Ishikawa (cell line): ENCODE measurements around the gene ESPN.

Experiments used
- CEBPB ChIP-seq: IDR thresholded peaks from 2 replicates; pipeline ENCODE4 v1.6.1; 2012
- EGR1 ChIP-seq: IDR thresholded peaks from 2 replicates; pipeline ENCODE4 v1.6.1; 2012
- EP300 ChIP-seq: IDR thresholded peaks from 2 replicates; pipeline ENCODE4 v1.6.1; 2012; ENCODE audit warnings: borderline replicate concordance
- FOXM1 ChIP-seq: IDR thresholded peaks from 2 replicates; pipeline ENCODE4 v1.6.1; 2012; ENCODE audit warnings: low read depth, borderline replicate concordance
- MAX ChIP-seq: IDR thresholded peaks from 2 replicates; pipeline ENCODE4 v1.6.1; 2012
- NFIC ChIP-seq: IDR thresholded peaks from 2 replicates; pipeline ENCODE4 v1.6.1; 2012
- RAD21 ChIP-seq: IDR thresholded peaks from 2 replicates; pipeline ENCODE4 v1.6.1; 2012; ENCODE audit warnings: low read depth
- REST ChIP-seq: IDR thresholded peaks from 2 replicates; pipeline ENCODE4 v1.6.1; 2012; ENCODE audit warnings: low read depth, mild to moderate bottlenecking
- TAF1 ChIP-seq: IDR thresholded peaks from 2 replicates; pipeline ENCODE4 v1.6.1; 2012; ENCODE audit warnings: low read depth, mild to moderate bottlenecking
- TCF12 ChIP-seq: IDR thresholded peaks from 2 replicates; pipeline ENCODE4 v1.6.1; 2012; ENCODE audit warnings: low read depth
- TEAD4 ChIP-seq: IDR thresholded peaks from 2 replicates; pipeline ENCODE4 v1.6.1; 2012
- YY1 ChIP-seq: IDR thresholded peaks from 2 replicates; pipeline ENCODE4 v1.6.1; 2012; ENCODE audit warnings: low read depth

GRCh38 chr1:6416906-6417305 lies 7.7 kb upstream of the ESPN start:
- no peak for TF ChIP-seq TAF1
- TF ChIP-seq TCF12: no peak
- no peak for TF ChIP-seq RAD21
- TF ChIP-seq REST: no peak
- no peak for TF ChIP-seq EGR1
- no peak for TF ChIP-seq CEBPB
- TF ChIP-seq NFIC: no peak
- no peak for TF ChIP-seq EP300
- no peak for TF ChIP-seq MAX
- no peak for TF ChIP-seq FOXM1
- no peak for TF ChIP-seq YY1
- no peak for TF ChIP-seq TEAD4
